Astrocyte (in vitro differentiated cells and primary cell): ENCODE data around the gene LIN37.

Experiments used
- EZH2 ChIP-seq: IDR thresholded peaks from 2 replicates; pipeline ENCODE4 v1.6.1; 2012; ENCODE audit warnings: mild to moderate bottlenecking, low read length, inconsistent platforms; ENCODE audit not compliant: insufficient read depth
- TF ChIP-seq, protein P1 (sequence below): IDR thresholded peaks from 2 replicates; pipeline ENCODE4 v1.5.1; 2011; ENCODE audit warnings: low read depth, mild to moderate bottlenecking, inconsistent platforms, low read length, moderate library complexity; ENCODE audit not compliant: insufficient read depth

DNA sequence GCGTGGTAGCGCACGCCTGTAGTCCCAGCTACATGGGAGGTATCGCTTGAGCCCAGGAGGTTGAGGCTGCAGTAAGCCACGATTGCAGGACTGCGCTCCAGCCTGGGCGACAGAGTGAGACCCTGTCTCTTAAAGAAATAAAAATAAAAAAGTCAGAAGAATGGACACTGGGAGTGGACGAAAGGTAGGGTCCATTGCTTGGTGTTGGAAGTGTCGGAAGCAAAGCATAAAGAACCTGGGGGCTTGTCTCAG lies 26.6 kb downstream of the LIN37 start:
- TF ChIP-seq, protein P1, sequence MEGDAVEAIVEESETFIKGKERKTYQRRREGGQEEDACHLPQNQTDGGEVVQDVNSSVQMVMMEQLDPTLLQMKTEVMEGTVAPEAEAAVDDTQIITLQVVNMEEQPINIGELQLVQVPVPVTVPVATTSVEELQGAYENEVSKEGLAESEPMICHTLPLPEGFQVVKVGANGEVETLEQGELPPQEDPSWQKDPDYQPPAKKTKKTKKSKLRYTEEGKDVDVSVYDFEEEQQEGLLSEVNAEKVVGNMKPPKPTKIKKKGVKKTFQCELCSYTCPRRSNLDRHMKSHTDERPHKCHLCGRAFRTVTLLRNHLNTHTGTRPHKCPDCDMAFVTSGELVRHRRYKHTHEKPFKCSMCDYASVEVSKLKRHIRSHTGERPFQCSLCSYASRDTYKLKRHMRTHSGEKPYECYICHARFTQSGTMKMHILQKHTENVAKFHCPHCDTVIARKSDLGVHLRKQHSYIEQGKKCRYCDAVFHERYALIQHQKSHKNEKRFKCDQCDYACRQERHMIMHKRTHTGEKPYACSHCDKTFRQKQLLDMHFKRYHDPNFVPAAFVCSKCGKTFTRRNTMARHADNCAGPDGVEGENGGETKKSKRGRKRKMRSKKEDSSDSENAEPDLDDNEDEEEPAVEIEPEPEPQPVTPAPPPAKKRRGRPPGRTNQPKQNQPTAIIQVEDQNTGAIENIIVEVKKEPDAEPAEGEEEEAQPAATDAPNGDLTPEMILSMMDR, result no peak
- no peak for TF ChIP-seq EZH2
